ENCODE measurements around the gene FILIP1.

The FILIP1 gene

DNA sequence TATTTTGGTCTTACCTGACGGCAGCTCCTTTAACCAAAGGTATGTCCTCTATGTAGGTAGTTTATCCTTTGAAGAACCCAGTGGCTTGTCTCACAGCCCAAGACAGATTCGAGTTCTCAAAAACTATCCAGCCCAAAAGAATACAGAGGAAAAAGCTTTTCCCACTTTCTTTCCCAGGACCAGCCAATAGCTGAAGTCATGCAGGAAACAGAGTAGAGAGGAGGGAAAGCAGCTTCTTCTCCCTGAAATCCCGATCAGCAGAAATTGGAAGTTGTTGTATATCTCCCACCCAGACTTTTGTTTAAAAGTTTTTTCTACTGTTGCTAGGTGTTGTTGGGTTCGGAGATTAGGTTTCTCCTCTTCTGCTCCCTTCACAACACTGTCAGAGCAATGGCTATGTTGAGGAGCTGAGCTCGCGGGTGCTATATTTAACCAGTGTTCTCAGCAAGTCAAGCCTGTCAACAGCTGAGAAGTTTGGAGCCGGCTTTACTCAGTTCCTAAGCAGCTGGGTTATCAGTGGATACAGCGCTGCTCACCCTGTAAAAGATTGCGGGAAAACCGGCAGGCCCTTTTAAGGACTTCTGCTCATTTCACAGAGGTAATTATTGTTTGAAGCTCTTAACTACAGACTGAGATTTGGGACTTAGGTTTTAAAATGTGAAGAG is at the start of gene FILIP1:
TSS of gene FILIP1 (minus strand) at position 401 of the 665 bp plus-strand sequence. CDS start 78,828 bp downstream, outside the sequence.
- no peaks in the 10 kb centered on the region for H3K36me3 ChIP-seq (ENCODE audit: control insufficient read depth, insufficient read depth, low read length)
- no peak within 1 kb of the TSS for H3K4me3 ChIP-seq (ENCODE audit: low read depth, low read length)

DNA sequence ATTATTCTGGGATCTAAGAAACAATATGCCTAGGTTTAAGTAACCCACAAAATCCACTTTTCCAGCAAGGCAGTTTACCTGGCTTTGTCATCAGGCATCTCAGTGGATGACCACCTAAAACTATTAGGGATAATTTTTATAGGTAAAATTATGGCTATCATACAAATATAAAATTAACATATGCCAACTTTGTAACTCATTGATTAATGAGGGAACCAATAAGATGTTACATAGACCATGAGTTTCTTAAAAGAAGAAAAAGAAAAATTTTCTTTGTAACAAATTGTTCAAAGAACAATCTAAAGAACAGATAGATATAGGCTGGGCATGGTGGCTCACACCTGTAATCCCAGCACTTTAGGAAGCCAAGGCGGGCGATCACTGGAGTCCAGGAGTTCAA is 49.7 kb upstream of the FILIP1 start:
- no peaks in the 10 kb centered on the region for H3K36me3 ChIP-seq (ENCODE audit: control insufficient read depth, insufficient read depth, low read length)
- H3K9ac ChIP-seq (ENCODE audit: low read depth, low read length), result no peak overlapping the region
- H3K4me3 ChIP-seq (ENCODE audit: low read depth, low read length), result no peak overlapping the region
- no peaks in the 10 kb centered on the region for H3K27me3 ChIP-seq (ENCODE audit: control insufficient read depth, insufficient read depth, low read length)
- H3K9me3 ChIP-seq (ENCODE audit: control insufficient read depth, insufficient read depth, low read length), result no peaks in the 10 kb centered on the region
- peaks cover 4% of the 10 kb centered on the region for H3K4me1 ChIP-seq (ENCODE audit: control insufficient read depth, insufficient read depth, low read length)

More for the DNA sequence above, at the start of gene FILIP1:
- Histone ChIP-seq H3K27me3 (ENCODE audit: control insufficient read depth, insufficient read depth, low read length) (no peaks in the 10 kb centered on the region), H3K4me1 (ENCODE audit: control insufficient read depth, insufficient read depth, low read length) (no peaks in the 10 kb centered on the region), H3K9me3 (ENCODE audit: control insufficient read depth, insufficient read depth, low read length) (no peaks in the 10 kb centered on the region), H3K9ac (ENCODE audit: low read depth, low read length) (no peak within 1 kb of the TSS)

- Histone ChIP-seq H3K4me3 (ENCODE audit: low read depth, low read length) (no peak overlapping the region), H3K27me3 (ENCODE audit: control insufficient read depth, insufficient read depth, low read length) (no peaks in the 10 kb centered on the region), H3K9ac (ENCODE audit: low read depth, low read length) (no peak overlapping the region), H3K4me1 (ENCODE audit: control insufficient read depth, insufficient read depth, low read length) (no peaks in the 10 kb centered on the region), H3K36me3 (ENCODE audit: control insufficient read depth, insufficient read depth, low read length) (no peaks in the 10 kb centered on the region), H3K9me3 (ENCODE audit: control insufficient read depth, insufficient read depth, low read length) (no peaks in the 10 kb centered on the region)
Measured at GRCh38 chr6:75539136-75539535, 45.5 kb upstream of the FILIP1 start.

DNA sequence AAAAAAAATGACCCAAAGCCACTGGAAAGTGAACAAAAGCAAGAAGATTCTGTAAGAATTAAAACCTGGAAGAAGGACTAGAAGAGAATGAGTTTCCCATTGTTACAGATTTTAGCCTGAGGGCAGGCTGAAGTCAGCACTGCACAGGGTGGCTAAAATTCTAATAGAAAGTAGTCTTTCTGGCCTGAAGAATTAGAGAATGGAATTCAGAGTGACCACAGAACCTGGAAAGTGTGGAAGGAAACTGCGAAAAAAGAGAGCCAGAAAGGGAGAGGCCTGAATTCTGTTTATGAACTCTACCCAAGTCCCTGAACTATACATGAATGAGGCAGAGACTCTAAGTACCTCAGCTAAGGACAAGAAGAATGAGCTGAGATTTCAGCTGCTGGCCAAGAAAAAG is 38.9 kb upstream of the FILIP1 start:
- Histone ChIP-seq H3K4me3 (ENCODE audit: low read depth, low read length) (no peak overlapping the region), H3K4me1 (ENCODE audit: control insufficient read depth, insufficient read depth, low read length) (peaks cover 3% of the 10 kb centered on the region), H3K9ac (ENCODE audit: low read depth, low read length) (no peak overlapping the region), H3K9me3 (ENCODE audit: control insufficient read depth, insufficient read depth, low read length) (no peaks in the 10 kb centered on the region), H3K27me3 (ENCODE audit: control insufficient read depth, insufficient read depth, low read length) (no peaks in the 10 kb centered on the region), H3K36me3 (ENCODE audit: control insufficient read depth, insufficient read depth, low read length) (no peaks in the 10 kb centered on the region)

DNA sequence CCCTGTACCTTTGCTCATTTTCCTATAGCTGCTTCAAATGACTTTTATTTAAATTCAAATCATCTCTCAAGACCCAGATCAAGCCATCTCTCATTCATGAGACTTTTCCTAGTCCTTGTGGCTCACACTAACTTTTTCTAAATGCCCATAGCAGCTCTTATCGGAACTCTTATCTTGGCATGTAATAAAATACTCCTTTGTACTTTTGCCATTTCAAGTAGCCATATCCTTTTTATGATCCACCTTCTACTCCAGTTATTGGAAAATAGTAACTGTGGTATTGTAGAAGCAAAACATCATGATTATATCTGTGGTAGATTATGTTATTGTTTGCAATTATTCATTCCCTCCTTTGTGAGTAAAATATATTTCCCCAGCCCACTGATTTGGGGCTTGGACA is 37.6 kb upstream of the FILIP1 start:
- H3K27me3 ChIP-seq (ENCODE audit: control insufficient read depth, insufficient read depth, low read length), result no peaks in the 10 kb centered on the region
- no peaks in the 10 kb centered on the region for H3K9me3 ChIP-seq (ENCODE audit: control insufficient read depth, insufficient read depth, low read length)
- H3K4me3 ChIP-seq (ENCODE audit: low read depth, low read length), result no peak overlapping the region

DNA sequence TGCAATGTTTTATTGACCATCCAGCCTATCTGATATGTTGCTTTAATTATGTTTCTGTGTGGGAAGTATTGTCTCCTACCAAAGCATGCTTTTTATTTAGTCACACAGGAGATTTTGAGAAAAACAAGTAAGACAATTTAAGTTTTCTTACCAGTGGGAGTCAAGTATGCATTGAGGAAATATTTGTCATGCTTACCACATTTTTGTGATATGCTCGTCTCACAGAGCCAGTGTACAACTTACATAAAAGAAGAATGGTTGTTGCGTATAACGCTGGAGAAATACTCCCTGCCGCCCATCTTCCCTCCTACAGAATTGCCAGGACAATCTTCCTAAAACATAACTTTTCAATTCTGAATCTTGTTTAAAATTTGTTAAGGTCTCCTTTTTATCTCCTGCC is 37.1 kb upstream of the FILIP1 start:
- H3K36me3 ChIP-seq (ENCODE audit: control insufficient read depth, insufficient read depth, low read length), result no peaks in the 10 kb centered on the region

More for the DNA sequence above, 37.6 kb upstream of the FILIP1 start:
- H3K9ac ChIP-seq (ENCODE audit: low read depth, low read length), result no peak overlapping the region
- H3K4me1 ChIP-seq (ENCODE audit: control insufficient read depth, insufficient read depth, low read length), result peaks cover 3% of the 10 kb centered on the region
- no peaks in the 10 kb centered on the region for H3K36me3 ChIP-seq (ENCODE audit: control insufficient read depth, insufficient read depth, low read length)

GRCh38 chr6:75528423-75528822 is 34.8 kb upstream of the FILIP1 start:
- Histone ChIP-seq H3K9ac (ENCODE audit: low read depth, low read length) (no peak overlapping the region), H3K27me3 (ENCODE audit: control insufficient read depth, insufficient read depth, low read length) (no peaks in the 10 kb centered on the region), H3K9me3 (ENCODE audit: control insufficient read depth, insufficient read depth, low read length) (no peaks in the 10 kb centered on the region), H3K36me3 (ENCODE audit: control insufficient read depth, insufficient read depth, low read length) (no peaks in the 10 kb centered on the region), H3K4me3 (ENCODE audit: low read depth, low read length) (no peak overlapping the region), H3K4me1 (ENCODE audit: control insufficient read depth, insufficient read depth, low read length) (peaks cover 3% of the 10 kb centered on the region)

More for the DNA sequence above, 37.1 kb upstream of the FILIP1 start:
- Histone ChIP-seq H3K4me1 (ENCODE audit: control insufficient read depth, insufficient read depth, low read length) (peaks cover 3% of the 10 kb centered on the region), H3K27me3 (ENCODE audit: control insufficient read depth, insufficient read depth, low read length) (no peaks in the 10 kb centered on the region), H3K4me3 (ENCODE audit: low read depth, low read length) (no peak overlapping the region), H3K9me3 (ENCODE audit: control insufficient read depth, insufficient read depth, low read length) (no peaks in the 10 kb centered on the region), H3K9ac (ENCODE audit: low read depth, low read length) (no peak overlapping the region)

- Histone ChIP-seq H3K27me3 (ENCODE audit: control insufficient read depth, insufficient read depth, low read length) (no peaks in the 10 kb centered on the region), H3K9me3 (ENCODE audit: control insufficient read depth, insufficient read depth, low read length) (no peaks in the 10 kb centered on the region), H3K9ac (ENCODE audit: low read depth, low read length) (no peak overlapping the region), H3K4me1 (ENCODE audit: control insufficient read depth, insufficient read depth, low read length) (peaks cover 3% of the 10 kb centered on the region), H3K36me3 (ENCODE audit: control insufficient read depth, insufficient read depth, low read length) (no peaks in the 10 kb centered on the region), H3K4me3 (ENCODE audit: low read depth, low read length) (no peak overlapping the region)
Measured at GRCh38 chr6:75526502-75527127, 33.0 kb upstream of the FILIP1 start.

DNA sequence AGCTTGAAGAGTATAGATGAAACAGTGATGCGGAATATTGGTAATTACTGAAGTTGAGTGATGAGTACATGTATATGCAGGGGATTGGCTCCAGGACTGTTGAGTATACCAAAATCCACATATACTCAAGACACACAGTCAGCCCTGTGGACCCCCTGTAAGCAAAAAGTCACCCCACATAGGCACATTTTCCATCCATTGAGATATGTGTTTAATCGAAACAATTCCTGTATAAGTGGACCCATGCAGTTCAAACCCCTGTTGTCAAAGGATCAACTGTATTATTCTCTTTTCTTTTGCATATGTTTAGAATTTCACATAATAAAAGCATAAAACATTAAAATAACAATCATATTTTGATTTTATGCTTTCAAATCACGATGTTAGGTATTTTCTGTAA is 32.1 kb upstream of the FILIP1 start:
- H3K4me3 ChIP-seq (ENCODE audit: low read depth, low read length), result no peak overlapping the region

GRCh38 chr6:75524322-75524972 is 30.8 kb upstream of the FILIP1 start:
- no peaks in the 10 kb centered on the region for H3K9me3 ChIP-seq (ENCODE audit: control insufficient read depth, insufficient read depth, low read length)
- H3K9ac ChIP-seq (ENCODE audit: low read depth, low read length), result no peak overlapping the region
- peaks cover 3% of the 10 kb centered on the region for H3K4me1 ChIP-seq (ENCODE audit: control insufficient read depth, insufficient read depth, low read length)
- H3K36me3 ChIP-seq (ENCODE audit: control insufficient read depth, insufficient read depth, low read length), result no peaks in the 10 kb centered on the region
- H3K27me3 ChIP-seq (ENCODE audit: control insufficient read depth, insufficient read depth, low read length), result no peaks in the 10 kb centered on the region
- H3K4me3 ChIP-seq (ENCODE audit: low read depth, low read length), result no peak overlapping the region

More for the DNA sequence above, 32.1 kb upstream of the FILIP1 start:
- Histone ChIP-seq H3K27me3 (ENCODE audit: control insufficient read depth, insufficient read depth, low read length) (no peaks in the 10 kb centered on the region), H3K36me3 (ENCODE audit: control insufficient read depth, insufficient read depth, low read length) (no peaks in the 10 kb centered on the region), H3K9ac (ENCODE audit: low read depth, low read length) (no peak overlapping the region), H3K4me1 (ENCODE audit: control insufficient read depth, insufficient read depth, low read length) (peaks cover 3% of the 10 kb centered on the region), H3K9me3 (ENCODE audit: control insufficient read depth, insufficient read depth, low read length) (no peaks in the 10 kb centered on the region)

DNA sequence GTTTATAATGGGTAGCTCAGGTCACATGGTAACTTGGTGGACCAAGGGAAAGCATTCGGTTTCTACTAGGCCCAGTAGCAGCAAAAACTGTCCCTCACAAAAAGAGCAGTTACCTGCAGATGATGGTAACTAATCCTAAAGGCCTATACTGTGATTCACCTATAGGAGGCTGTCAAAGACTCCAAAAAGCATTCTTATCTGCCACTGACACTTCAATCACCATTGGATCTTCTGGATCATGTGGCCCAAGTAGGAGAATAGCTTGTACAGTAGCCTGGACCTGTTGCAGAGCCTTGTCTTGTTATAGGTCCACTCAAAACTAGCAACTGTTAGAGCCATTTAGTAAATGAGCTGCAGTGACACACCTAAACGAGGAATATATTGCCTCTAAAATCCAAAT is 23.2 kb upstream of the FILIP1 start:
- no peaks in the 10 kb centered on the region for H3K27me3 ChIP-seq (ENCODE audit: control insufficient read depth, insufficient read depth, low read length)
- H3K4me1 ChIP-seq (ENCODE audit: control insufficient read depth, insufficient read depth, low read length), result no peaks in the 10 kb centered on the region
- no peak overlapping the region for H3K9ac ChIP-seq (ENCODE audit: low read depth, low read length)
- no peak overlapping the region for H3K4me3 ChIP-seq (ENCODE audit: low read depth, low read length)
- no peaks in the 10 kb centered on the region for H3K9me3 ChIP-seq (ENCODE audit: control insufficient read depth, insufficient read depth, low read length)
- H3K36me3 ChIP-seq (ENCODE audit: control insufficient read depth, insufficient read depth, low read length), result no peaks in the 10 kb centered on the region

GRCh38 chr6:75512591-75512990 is 19.0 kb upstream of the FILIP1 start:
- H3K9ac ChIP-seq (ENCODE audit: low read depth, low read length), result no peak overlapping the region
- no peaks in the 10 kb centered on the region for H3K4me1 ChIP-seq (ENCODE audit: control insufficient read depth, insufficient read depth, low read length)
- H3K9me3 ChIP-seq (ENCODE audit: control insufficient read depth, insufficient read depth, low read length), result no peaks in the 10 kb centered on the region
- no peaks in the 10 kb centered on the region for H3K27me3 ChIP-seq (ENCODE audit: control insufficient read depth, insufficient read depth, low read length)
- no peaks in the 10 kb centered on the region for H3K36me3 ChIP-seq (ENCODE audit: control insufficient read depth, insufficient read depth, low read length)
- H3K4me3 ChIP-seq (ENCODE audit: low read depth, low read length), result no peak overlapping the region

Measured in iPS-15b (cell line).